ENCODE data around the gene DCBLD1. TPM values are rescaled to one million over a fixed set of nuclear protein-coding genes. Genes with fewer than 3 reads are reported as not detected.

DCBLD1 gene
- total and polyA plus RNA-seq, 4 donors, result 2.7 to 10.4 (median 4.4) TPM

- TF ChIP-seq HNF4A (conservative IDR thresholded peaks at IDR 0.05), result no peak
- Histone ChIP-seq H3K4me3 (ENCODE audit: low read depth in 1 of 3, low read length in 3 of 3) (no peak overlapping the region), H3K9ac (ENCODE audit: low read depth in 1 of 2, low read length in 2 of 2) (no peak overlapping the region), H3K27ac (ENCODE audit: low read depth in 1 of 2, low read length in 2 of 2) (no peak overlapping the region), H3K36me3 (ENCODE audit: control insufficient read depth in 4 of 4, insufficient read depth in 3 of 4, low read depth in 1 of 4, low read length in 3 of 4) (no peaks in the 10 kb centered on the region), H3K27me3 (ENCODE audit: control insufficient read depth in 4 of 4, insufficient read depth in 4 of 4, low read length in 3 of 4) (no peaks in the 10 kb centered on the region), H3K9me3 (ENCODE audit: control insufficient read depth in 4 of 4, low read length in 3 of 4) (no peaks in the 10 kb centered on the region), H3K4me1 (ENCODE audit: control insufficient read depth in 4 of 4, insufficient read depth in 4 of 4, low read length in 3 of 4) (no peaks in the 10 kb centered on the region)
- no peak for DNase-seq (ENCODE audit: low spot score)
- 80% methylated on average over 4 of the region's 4 CpGs for WGBS
These were observed 18.5 kb upstream of the DCBLD1 start for GRCh38 chr6:117463762-117464665.

GRCh38 chr6:117464700-117465099 lies 17.8 kb upstream of the DCBLD1 start:
- Histone ChIP-seq H3K27me3 (ENCODE audit: control insufficient read depth in 4 of 4, insufficient read depth in 4 of 4, low read length in 3 of 4) (no peaks in the 10 kb centered on the region), H3K9me3 (ENCODE audit: control insufficient read depth in 4 of 4, low read length in 3 of 4) (no peaks in the 10 kb centered on the region), H3K27ac (ENCODE audit: low read depth in 1 of 2, low read length in 2 of 2) (no peak overlapping the region), H3K36me3 (ENCODE audit: control insufficient read depth in 4 of 4, insufficient read depth in 3 of 4, low read depth in 1 of 4, low read length in 3 of 4) (no peaks in the 10 kb centered on the region), H3K4me3 (ENCODE audit: low read depth in 1 of 3, low read length in 3 of 3) (no peak overlapping the region), H3K9ac (ENCODE audit: low read depth in 1 of 2, low read length in 2 of 2) (no peak overlapping the region), H3K4me1 (ENCODE audit: control insufficient read depth in 4 of 4, insufficient read depth in 4 of 4, low read length in 3 of 4) (no peaks in the 10 kb centered on the region)
- 95% methylated on average over 2 of the region's 2 CpGs for WGBS
- no peak for TF ChIP-seq ZBTB33 (IDR thresholded peaks at IDR 0.05)
- DNase-seq (ENCODE audit: low spot score), result no peak

- H3K36me3 ChIP-seq (ENCODE audit: control insufficient read depth in 4 of 4, insufficient read depth in 3 of 4, low read depth in 1 of 4, low read length in 3 of 4), result no peaks in the 10 kb centered on the region
- H3K4me3 ChIP-seq (ENCODE audit: low read depth in 1 of 3, low read length in 3 of 3), result no peak overlapping the region
- no peak for DNase-seq (ENCODE audit: low spot score)
- 47% methylated on average over 1 of the region's 1 CpG for WGBS
- no peaks in the 10 kb centered on the region for H3K9me3 ChIP-seq (ENCODE audit: control insufficient read depth in 4 of 4, low read length in 3 of 4)
- no peaks in the 10 kb centered on the region for H3K27me3 ChIP-seq (ENCODE audit: control insufficient read depth in 4 of 4, insufficient read depth in 4 of 4, low read length in 3 of 4)
- TF ChIP-seq ATF3 (IDR thresholded peaks at IDR 0.05) (no peak), TAF1 (conservative IDR thresholded peaks at IDR 0.05) (no peak), RAD21 (IDR thresholded peaks at IDR 0.05) (no peak), GABPA (IDR thresholded peaks at IDR 0.05 in 1 of 2, conservative IDR thresholded peaks at IDR 0.05 in 1 of 2) (no peak), YY1 (IDR thresholded peaks at IDR 0.05) (no peak), ZBTB33 (IDR thresholded peaks at IDR 0.05) (no peak), RXRA (IDR thresholded peaks at IDR 0.05) (no peak), NR2F2 (IDR thresholded peaks at IDR 0.05) (no peak), CTCF (IDR thresholded peaks at IDR 0.05; ENCODE audit: low read depth, low read length, missing input control) (no peak), JUND (IDR thresholded peaks at IDR 0.05) (no peak), MAX (IDR thresholded peaks at IDR 0.05) (no peak), REST (IDR thresholded peaks at IDR 0.05) (no peak), FOXA2 (IDR thresholded peaks at IDR 0.05) (no peak), HNF4A (conservative IDR thresholded peaks at IDR 0.05) (no peak), FOXA1 (IDR thresholded peaks at IDR 0.05) (no peak), EGR1 (IDR thresholded peaks at IDR 0.05; ENCODE audit: low read depth in 2 of 2) (no peak)
- no peak overlapping the region for H3K27ac ChIP-seq (ENCODE audit: low read depth in 1 of 2, low read length in 2 of 2)
- no peak overlapping the region for H3K9ac ChIP-seq (ENCODE audit: low read depth in 1 of 2, low read length in 2 of 2)
- H3K4me1 ChIP-seq (ENCODE audit: control insufficient read depth in 4 of 4, insufficient read depth in 4 of 4, low read length in 3 of 4), result no peaks in the 10 kb centered on the region
These were observed 16.8 kb upstream of the DCBLD1 start for GRCh38 chr6:117465691-117466090.

Data from liver (tissue), 9 donors.